ENCODE results near the gene SLC38A10.

Gene SLC38A10

GRCh38 chr17:81273698-81274470, 21.2 kb downstream of the SLC38A10 start:
- DNase-seq: no peak

DNA sequence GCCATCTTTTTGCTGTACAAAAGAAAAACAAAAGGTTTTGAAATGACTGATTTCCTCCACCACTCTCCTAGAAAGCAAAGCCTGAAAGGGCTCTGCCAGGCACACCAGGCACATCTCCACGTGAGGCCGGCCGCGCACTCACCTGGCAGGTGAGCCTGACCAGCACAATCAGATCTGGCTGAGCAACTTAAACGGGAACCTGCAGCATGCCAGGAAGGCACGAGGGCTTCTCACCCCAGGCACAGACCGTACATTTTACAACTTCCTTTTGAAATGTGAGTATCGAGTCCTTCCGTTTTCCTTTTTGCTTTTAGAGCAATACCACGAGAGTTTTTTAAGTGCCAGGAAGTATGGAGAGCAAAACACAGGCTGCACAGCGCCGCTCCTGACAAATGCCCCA, 22.5 kb downstream of the SLC38A10 start:
- DNase-seq: no peak

DNA sequence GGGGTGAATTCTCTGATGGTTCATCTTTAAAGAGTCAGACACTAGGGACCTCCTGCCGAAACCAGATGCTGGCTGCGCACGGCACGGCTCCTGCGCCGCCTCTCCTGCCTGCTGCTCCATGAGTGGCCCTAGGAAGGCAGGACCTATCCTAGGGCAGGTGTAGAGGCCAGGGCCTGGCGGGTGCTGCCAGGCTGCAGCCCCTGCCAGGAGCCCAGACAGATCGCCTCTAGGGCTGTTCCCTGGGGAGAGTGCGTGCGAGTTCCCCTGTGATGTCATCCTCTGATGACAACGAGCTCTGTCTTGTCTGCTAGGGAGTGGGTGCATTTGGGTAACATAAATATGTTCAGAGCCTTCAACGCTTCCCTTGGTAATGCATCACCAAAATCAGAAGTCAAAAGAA, 23.9 kb downstream of the SLC38A10 start:
- no peak for DNase-seq

GRCh38 chr17:81270279-81270678, 24.8 kb downstream of the SLC38A10 start:
- DNase-seq: no peak

DNA sequence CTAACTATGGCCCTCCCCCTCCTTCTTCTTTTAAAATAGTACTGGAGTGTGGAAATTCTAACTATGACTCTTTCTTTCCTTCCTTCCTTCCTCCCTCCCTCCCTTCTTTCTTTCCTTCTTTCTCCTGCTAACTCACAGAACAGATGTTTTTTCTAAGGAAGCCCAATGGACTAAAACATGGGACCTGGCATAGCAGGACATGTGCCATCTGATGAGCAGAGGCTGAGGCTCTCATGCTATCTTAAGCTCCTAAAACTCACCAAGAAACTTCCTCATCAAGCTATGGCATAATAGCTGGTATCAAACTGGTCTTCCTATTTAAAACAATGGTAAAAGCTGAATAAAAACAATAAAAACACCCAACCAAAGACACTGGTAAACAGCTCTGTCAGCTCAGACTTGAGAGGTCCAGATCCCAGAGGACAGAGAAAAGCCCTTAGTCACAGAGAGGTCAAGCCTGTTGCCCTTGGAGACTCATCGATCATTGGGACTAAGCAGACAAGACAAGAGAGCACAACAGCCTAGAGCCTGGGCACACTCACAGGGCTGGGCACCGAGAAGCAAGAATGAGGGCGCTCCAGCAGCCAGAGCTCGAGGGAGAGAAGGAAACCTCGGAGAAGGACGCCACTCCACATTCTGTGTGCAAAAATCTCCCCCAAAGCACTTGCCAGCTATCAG, 27.6 kb downstream of the SLC38A10 start:
- no peak for DNase-seq

DNA sequence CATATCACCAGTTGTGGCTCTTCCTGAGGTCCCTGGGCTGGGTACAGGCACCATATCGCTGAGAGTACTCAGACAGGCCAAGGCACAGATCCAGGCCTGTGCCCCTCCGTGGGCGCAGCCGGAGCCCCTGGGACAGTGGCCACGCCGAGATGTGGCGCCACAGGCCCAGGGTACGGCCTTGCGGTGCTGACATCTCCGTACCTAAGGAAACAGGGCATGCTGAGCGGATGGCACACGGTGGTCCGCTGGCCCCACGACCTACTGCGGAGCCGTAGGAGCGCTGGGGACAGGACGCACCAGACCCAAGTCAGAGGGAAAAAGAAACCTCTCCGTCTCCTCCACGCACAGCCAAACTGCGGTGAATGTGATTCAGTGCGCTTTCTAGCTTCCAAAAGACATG, 29.5 kb downstream of the SLC38A10 start:
- DNase-seq: no peak

DNA sequence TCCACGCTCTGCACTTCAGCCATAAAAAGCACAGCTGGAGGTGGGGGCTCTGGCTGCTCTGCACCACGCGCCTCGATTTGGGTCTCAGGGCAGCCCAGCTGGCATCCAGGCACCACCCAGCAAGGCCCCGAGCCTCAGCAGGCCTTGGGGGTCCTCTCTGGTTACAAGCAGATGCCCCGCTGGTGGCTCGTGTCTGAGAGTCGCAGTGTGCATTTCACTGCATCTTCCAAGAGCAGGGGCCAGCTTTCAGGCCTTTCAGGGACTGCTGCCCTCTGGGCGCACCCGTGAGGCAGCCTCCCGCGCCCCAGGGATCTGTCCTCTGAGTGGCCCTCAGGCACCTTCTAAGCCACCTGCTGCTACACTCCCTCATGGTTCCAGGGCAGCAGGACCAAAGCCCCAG, 30.5 kb downstream of the SLC38A10 start:
- no peak for DNase-seq

GRCh38 chr17:81263371-81264181, 31.5 kb downstream of the SLC38A10 start:
- DNase-seq: no peak

DNA sequence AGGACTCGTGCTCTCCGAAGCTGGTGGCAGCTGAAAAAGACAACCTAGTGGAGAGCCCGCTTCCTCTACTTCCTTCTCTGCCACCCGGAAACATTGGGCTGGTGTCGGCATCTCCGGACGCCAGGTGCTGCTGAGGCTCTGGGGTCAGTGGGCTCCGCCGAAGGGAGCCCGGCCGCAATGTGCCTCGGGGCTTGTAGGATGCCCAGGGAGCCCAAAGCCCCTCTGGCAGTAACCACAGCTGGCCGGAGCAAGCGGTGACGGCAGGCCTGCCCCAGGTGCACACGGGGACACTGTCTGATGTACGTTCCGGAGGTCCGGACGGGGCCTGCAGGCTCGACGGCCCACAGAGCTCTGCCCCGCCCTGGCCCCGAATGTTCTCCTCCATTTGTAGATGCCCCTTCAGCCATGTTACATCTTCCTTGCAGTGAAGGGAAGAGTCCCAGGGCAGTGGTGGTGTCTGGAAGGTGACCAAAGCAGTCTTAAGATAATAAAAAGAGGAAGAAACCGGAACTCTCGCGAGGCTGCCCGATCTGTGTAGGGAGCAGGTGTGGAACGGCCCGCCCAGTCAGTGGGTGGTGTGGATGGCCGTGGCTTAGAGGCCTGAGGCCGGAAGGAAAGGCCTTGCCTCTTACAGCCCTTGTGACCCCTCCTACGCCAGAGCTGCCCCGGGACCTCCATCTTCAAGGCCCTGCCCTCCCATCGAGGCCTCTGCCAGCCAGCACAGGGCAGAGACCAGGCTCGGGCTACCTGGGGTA, 33.3 kb downstream of the SLC38A10 start:
- no peak for DNase-seq

GRCh38 chr17:81261096-81261495, 34.0 kb downstream of the SLC38A10 start:
- DNase-seq: no peak

DNA sequence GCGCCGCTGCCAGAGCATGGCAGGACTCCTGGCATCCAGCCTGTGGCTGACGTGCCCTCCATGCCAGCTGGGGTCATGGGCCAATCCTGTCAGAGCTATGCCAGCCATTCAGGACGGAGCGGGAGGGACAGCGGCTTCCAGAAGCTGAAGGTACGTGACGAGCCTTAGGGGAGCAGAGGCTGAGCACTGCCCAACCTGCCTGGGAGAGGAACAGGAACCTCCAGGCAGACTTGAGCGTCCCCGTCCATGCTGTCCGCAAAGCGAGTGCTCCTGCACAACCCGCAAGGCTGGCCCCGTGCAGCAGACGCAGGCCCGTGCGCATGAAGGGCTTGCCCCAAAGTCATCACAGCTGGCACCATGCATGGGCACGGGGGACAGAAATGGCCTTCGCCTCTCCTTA, 34.5 kb downstream of the SLC38A10 start:
- no peak for DNase-seq

DNA sequence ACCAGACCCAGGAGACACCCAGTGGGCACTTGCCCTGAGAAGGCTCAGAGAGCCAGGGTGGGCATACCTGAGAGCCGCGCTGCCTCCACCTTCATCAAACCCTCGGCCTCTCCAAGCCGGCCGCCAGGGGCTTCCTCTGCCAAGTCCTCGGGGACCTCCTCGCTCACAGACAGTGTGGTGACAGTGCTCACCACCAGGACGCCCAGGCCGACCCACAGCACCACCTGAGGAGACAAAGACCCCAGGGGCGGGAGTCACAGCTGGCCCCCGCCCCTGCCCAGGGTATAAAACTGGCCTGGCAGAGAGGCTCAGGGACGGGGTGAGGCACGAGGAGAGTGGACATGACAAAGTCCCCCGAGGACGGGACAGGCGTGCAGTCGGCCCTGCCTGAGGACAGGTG, 34.9 kb downstream of the SLC38A10 start:
- no peak for DNase-seq

DNA sequence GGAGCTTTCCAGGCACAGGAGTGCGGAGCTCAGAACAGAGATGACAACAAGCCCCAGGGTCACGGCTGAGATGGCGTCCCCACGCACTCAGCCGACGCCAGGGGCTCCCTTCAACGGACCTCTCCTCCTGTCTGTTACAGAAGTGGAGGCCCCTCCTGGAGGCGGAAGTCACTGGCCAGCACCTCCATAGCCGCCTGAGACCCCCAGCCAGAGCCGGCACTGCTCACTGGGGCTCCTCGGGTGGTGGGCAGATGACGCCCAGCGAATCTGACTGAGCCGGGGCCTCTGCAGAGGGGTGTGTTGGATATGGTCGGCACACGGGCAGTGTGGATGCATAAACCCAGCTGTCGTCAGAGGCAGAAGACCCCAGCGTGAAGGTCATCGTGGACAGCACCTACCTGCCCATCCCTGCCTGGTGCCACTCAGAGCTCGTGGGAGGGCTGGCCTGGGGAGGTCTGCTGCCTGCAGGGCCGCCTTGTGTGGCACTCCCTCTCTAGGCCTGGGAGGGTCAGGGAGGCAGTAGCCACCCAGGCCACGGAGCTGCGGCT, 36.0 kb downstream of the SLC38A10 start:
- no peak for DNase-seq

DNA sequence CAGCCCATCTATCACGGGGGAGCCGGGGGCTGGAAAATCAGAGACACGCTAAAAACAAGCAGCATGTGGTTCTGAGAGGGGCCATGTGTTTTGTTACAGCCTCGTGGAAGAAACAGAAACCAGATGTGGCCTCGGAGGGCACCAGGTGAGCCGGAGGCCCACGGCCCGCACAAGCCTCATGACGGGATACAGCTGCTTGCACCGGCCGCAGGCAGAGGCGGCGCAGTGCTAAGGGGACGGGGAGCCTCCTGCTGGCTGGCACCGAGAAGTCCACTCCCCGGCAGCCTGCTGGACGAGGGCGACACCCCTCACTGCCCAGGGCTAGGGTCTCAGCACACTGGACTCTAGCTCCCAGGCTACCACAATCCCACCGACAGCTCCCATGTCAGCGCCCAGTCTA, 36.8 kb downstream of the SLC38A10 start:
- DNase-seq: no peak

DNA sequence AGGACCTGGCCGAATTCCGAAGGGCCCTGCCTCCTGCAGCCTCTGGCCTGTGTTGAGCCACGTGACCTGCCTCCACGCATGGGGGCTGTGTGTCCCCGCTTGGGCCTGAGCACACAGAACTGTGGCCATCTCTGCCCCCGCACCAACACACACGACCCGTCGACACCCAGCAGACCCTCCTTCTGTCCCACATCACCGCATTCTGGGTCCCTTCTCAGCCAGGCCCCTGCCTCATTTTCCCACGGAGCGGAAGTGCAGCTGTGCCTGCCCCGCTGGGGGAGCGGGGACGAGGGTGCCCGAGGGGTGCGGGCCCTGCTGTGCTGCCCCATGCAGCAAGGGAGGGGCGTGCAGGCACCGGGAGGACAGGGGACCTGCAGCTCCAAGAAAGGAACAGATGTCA, 37.6 kb downstream of the SLC38A10 start:
- no peak for DNase-seq

- DNase-seq: no peak
These were observed 38.5 kb downstream of the SLC38A10 start for GRCh38 chr17:81256616-81257015.

- DNase-seq: peak in 1 of 2 donors; percentile 29
These were observed 40.0 kb downstream of the SLC38A10 start for GRCh38 chr17:81254955-81255717.

- DNase-seq: peak; percentile 69 to 70
These were observed 41.6 kb downstream of the SLC38A10 start for GRCh38 chr17:81253358-81254131.

GRCh38 chr17:81252987-81253329, 42.1 kb downstream of the SLC38A10 start:
- DNase-seq: no peak

GRCh38 chr17:81252326-81252986, 42.7 kb downstream of the SLC38A10 start:
- DNase-seq: no peak
